HUES64 (cell line): ENCODE results near the gene SCN8A.

Source experiments
- H3K27ac ChIP-seq: 2 replicates; pipeline ENCODE4 v1.7.0; 2013; ENCODE audit warnings: low read depth, low read length, inconsistent platforms
- H3K27me3 ChIP-seq: 2 replicates; pipeline ENCODE4 v1.6.1; 2013; ENCODE audit warnings: mild to moderate bottlenecking, low read length; ENCODE audit not compliant: insufficient read depth
- H3K36me3 ChIP-seq: 2 replicates; pipeline ENCODE4 v1.6.1; 2013; ENCODE audit warnings: mild to moderate bottlenecking, low read length; ENCODE audit not compliant: insufficient read depth
- H3K4me1 ChIP-seq: 2 replicates; pipeline ENCODE4 v1.6.1; 2013; ENCODE audit warnings: mild to moderate bottlenecking, low read length, moderate library complexity; ENCODE audit not compliant: insufficient read depth
- H3K4me3 ChIP-seq: 2 replicates; pipeline ENCODE4 v1.5.1; 2013; ENCODE audit warnings: mild to moderate bottlenecking, low read length, moderate library complexity
- H3K9ac ChIP-seq: 2 replicates; pipeline ENCODE4 v1.6.1; 2013; ENCODE audit warnings: mild to moderate bottlenecking, low read depth, low read length
- H3K9me3 ChIP-seq: 2 replicates; pipeline ENCODE4 v1.6.1; 2013; ENCODE audit warnings: low read depth, low read length; ENCODE audit not compliant: insufficient read depth
- WGBS: fragments of 150-250, 120-280 bp; methylation state at CpG from one replicate; pipeline ENCODE4 v1.1.7; 2013; ENCODE audit warnings: missing lambda C conversion rate; 5-methylcytosine and 5-hydroxymethylcytosine counted together

SCN8A gene

DNA sequence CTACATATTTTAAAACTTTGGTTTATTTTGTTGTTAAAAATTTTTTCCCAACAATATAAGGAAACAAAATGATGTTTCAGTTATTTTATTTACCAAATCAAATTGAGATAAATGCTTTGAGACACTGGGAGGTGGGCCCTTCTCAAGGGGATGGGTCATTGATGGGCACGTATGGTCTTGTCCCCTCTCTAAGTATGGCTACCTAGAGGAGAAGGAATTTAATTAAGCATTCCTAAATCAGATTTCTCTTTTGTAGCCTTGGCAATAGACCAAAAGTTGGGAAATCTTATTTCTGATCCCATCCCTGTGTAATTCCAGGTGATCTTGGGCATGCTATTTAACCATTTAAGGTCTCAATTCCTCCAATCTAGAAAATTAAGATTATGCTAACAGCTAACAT, 79.0 kb downstream of the SCN8A start:
- 100% methylated on average over 1 of the region's 1 CpG for WGBS
- Histone ChIP-seq H3K9me3 (no peaks in the 10 kb centered on the region), H3K4me3 (no peak overlapping the region), H3K36me3 (no peaks in the 10 kb centered on the region), H3K4me1 (peaks cover 20% of the 10 kb centered on the region), H3K27me3 (no peaks in the 10 kb centered on the region), H3K27ac (no peak overlapping the region), H3K9ac (no peak overlapping the region)

DNA sequence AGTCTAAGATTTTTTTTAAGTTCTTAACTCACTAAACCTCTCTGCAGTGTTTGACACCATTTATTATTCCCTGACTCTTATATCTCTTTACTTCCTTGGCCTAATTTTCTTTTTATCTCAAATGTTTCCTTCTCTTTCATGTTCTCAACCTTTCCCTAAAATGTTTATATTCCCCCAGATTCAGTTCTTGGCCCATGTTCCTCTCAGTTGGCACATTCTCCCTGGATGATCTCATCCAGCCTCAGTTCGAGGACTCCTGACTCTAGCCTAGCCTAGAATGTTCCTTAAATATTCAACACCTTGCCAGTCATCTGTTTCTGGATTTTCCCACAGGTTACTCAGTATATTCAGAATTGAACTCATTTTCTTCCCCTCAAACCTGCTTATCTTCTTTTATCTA, 81.3 kb downstream of the SCN8A start:
- Histone ChIP-seq H3K9ac (no peak overlapping the region), H3K9me3 (no peaks in the 10 kb centered on the region), H3K4me1 (peaks cover 10% of the 10 kb centered on the region), H3K27me3 (no peaks in the 10 kb centered on the region), H3K27ac (no peak overlapping the region), H3K4me3 (no peak overlapping the region), H3K36me3 (no peaks in the 10 kb centered on the region)
- WGBS, result 87% methylated on average over 1 of the region's 1 CpG

DNA sequence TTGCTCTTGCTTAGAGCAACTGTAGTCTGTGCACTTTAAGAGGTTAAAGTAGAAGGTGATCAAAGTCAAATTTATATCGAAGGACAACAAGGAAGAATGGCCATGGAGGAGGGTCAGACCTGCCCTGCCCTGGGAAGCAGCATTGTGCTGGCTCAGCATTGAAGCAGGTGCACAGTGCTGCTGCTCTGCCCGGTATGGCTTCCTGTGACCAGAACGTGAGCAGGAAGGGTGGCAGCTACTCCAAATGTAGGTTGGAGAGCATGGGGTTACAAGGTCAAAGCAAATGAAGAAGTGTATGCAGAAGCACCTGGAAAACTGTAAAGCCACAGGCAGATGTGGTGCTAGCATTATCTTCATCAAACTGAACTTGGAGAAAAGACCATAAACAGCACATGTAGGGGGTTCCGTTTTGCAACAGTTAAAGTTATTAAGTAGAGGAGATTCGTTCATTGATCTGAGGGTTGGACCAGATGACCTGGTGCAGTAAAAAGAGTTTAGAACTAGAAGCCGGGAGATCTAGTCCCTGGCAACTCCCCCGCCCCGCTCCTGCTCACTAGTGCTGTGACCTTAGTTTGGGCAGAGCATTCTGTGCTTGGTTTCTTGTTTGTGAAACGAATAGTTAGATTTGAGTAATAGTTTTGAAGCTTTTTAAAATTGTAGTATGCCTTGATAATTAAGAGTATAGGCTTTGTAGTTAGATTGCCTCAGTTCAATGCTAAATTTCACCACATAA, 84.2 kb downstream of the SCN8A start:
- H3K36me3 ChIP-seq, result no peaks in the 10 kb centered on the region
- H3K9me3 ChIP-seq, result no peaks in the 10 kb centered on the region
- no peak overlapping the region for H3K4me3 ChIP-seq
- no peak overlapping the region for H3K27ac ChIP-seq
- peaks cover 8% of the 10 kb centered on the region for H3K4me1 ChIP-seq
- H3K9ac ChIP-seq, result no peak overlapping the region
- WGBS, result 87% methylated on average over 9 of the region's 9 CpGs
- H3K27me3 ChIP-seq, result no peaks in the 10 kb centered on the region

DNA sequence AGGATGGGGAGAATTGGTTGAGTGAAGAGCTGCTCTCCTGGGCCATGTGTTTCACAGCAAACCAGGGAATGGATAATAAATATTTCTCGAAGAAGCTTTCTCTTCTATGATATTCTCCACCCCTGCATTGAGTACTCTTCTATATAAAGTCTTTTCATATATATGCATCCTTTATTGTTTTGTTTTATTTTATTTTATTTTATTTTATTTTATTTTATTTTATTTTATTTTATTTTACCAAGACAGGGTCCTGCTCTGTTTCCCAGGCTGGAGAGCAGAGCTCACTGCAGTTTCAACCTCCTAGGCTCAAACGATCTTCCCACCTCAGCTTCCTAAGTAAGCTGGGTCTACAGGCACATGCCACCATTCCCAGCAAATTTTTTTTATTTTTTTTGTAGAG, 85.8 kb downstream of the SCN8A start:
- Histone ChIP-seq H3K27ac (no peak overlapping the region), H3K9ac (no peak overlapping the region), H3K36me3 (no peaks in the 10 kb centered on the region), H3K4me1 (peaks cover 8% of the 10 kb centered on the region), H3K9me3 (no peaks in the 10 kb centered on the region), H3K27me3 (no peaks in the 10 kb centered on the region), H3K4me3 (no peak overlapping the region)
- WGBS, result 76% methylated on average over 1 of the region's 2 CpGs

DNA sequence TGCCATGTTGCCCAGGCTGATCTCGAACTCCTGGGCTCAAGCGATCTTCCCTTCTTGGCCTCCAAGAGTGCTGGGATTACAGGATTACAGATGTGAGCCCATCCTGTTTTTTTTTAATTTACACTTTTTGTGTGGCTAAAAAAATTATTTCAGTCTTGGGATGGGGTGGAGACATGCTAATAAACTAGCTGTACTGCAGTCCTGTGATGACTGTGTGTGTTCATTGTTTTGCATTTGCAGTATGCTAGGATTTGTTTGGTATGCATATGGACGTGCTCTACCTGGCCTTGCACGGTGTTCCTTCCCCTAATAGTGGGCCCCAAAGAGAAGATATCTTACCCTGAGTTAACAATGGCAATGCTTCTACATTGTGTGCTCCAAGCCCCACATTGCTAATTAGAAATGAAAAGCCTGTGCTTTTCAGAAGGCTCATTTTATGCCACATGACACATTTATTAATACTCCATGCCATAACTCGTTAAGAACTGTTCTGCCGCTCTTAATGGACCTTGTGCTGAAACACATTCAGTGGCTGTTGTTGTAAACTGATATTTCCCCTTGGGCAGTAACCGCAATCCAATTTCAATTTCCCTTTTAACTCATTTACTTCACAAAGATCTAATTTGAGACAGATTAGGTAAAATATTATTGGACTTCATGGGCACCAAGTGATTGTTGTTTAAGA, 86.4 kb downstream of the SCN8A start:
- WGBS, result 84% methylated on average over 6 of the region's 7 CpGs
- no peaks in the 10 kb centered on the region for H3K27me3 ChIP-seq
- H3K27ac ChIP-seq, result no peak overlapping the region
- H3K4me1 ChIP-seq, result peaks cover 8% of the 10 kb centered on the region
- no peaks in the 10 kb centered on the region for H3K36me3 ChIP-seq
- no peak overlapping the region for H3K9ac ChIP-seq
- H3K4me3 ChIP-seq, result no peak overlapping the region
- H3K9me3 ChIP-seq, result no peaks in the 10 kb centered on the region

DNA sequence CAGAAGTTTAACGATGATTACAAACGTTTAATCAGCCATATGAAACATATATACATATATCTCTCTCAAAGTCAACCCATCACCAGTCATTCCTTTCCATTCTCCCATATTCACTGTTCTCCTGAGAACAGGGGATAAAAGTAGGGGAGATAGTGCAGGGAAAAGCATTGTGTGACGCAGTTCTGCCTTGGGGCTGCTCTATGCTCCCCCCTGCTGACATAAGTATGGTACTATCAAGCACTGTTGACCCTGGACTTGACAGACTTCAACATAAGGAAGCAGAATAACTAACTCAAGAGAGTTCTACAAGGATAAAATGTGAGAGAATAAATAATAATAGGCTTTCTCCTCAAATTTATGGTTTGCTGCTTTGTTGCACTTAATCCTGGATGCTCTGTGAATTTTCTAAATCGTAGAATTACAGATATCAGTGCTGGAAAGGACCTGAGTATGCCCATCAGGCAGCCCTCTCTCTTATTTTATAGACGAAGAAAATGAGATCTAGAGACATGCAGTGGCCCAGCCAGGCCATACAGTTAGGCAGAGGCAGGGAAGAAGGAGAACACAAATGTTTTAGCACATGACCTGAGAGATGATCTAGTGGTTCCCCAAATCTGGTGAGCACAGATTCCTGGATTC, 87.2 kb downstream of the SCN8A start:
- Histone ChIP-seq H3K27ac (no peak overlapping the region), H3K9me3 (no peaks in the 10 kb centered on the region), H3K36me3 (no peaks in the 10 kb centered on the region), H3K27me3 (no peaks in the 10 kb centered on the region), H3K4me1 (peaks cover 8% of the 10 kb centered on the region), H3K9ac (no peak overlapping the region), H3K4me3 (no peak overlapping the region)
- WGBS, result 61% methylated on average over 5 of the region's 5 CpGs

DNA sequence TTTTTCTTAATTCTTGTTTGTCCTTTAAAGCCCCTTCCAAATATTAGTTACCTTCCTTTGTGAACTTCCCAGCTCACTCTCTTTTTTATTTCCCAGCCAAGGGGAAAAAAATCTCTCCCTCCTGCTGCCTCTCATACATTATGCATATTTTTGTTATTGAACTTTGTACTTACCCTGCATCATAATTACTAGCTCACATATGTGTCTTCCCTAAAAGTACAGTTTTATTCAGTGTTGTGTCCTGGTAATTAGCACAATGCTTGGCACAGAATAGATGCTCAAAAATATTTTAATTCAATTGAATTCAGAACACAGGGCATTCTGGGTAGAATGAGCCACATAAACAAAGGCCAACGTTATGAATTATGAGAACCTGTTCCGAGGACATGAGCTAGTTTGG, 91.9 kb downstream of the SCN8A start:
- 89% methylated on average over 2 of the region's 2 CpGs for WGBS
- Histone ChIP-seq H3K36me3 (no peaks in the 10 kb centered on the region), H3K9me3 (no peaks in the 10 kb centered on the region), H3K4me1 (peaks cover 12% of the 10 kb centered on the region), H3K27ac (no peak overlapping the region), H3K9ac (no peak overlapping the region), H3K27me3 (no peaks in the 10 kb centered on the region), H3K4me3 (no peak overlapping the region)

DNA sequence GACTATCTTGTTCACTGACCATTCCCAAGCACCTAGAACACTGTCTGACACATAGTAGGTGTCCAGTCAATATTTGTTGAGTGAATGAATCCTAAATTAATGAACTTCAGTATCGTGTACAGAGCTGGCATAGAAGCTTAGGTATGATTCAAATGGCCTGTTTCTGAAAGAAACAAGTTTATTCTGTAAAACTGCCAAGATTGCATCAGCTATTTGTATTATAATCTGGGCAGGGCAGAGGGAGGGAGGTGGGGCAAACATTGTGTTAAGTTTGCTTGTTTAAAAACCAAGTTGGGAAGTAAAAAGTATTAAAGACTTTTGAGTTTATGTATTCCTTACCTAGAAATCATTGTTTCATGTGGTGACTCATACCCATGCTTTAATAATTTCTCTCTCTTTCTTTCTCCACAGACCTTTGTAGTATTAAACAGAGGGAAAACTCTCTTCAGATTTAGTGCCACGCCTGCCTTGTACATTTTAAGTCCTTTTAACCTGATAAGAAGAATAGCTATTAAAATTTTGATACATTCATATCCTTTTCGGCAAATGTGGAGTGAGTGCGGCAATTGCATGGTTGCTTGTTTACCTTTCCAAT, 92.8 kb downstream of the SCN8A start:
- 92% methylated on average over 4 of the region's 4 CpGs for WGBS
- H3K9ac ChIP-seq, result no peak overlapping the region

DNA sequence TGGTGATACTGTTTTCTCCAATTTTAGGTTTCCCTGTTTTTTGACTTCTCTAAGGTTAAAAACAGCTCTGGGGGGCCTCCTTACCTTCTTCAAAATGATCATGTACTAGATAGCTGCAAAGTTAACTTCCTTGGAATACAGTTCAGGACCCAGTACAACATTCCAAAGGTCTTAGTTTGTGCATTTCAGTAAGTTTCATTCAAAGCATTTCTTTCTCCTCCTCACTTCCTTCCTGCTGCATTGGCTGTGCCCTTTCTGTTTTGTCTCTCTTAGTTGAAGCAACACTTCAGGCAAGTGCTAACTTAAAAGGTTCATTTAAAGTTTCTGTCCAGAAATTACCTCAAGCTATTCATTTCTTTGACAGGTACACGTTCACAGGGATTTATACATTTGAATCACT, 95.7 kb downstream of the SCN8A start:
- Histone ChIP-seq H3K9ac (no peak overlapping the region), H3K9me3 (no peaks in the 10 kb centered on the region)

More for the DNA sequence above, 92.8 kb downstream of the SCN8A start:
- Histone ChIP-seq H3K27me3 (no peaks in the 10 kb centered on the region), H3K36me3 (no peaks in the 10 kb centered on the region), H3K4me3 (no peak overlapping the region), H3K27ac (no peak overlapping the region), H3K9me3 (no peaks in the 10 kb centered on the region), H3K4me1 (peaks cover 12% of the 10 kb centered on the region)

DNA sequence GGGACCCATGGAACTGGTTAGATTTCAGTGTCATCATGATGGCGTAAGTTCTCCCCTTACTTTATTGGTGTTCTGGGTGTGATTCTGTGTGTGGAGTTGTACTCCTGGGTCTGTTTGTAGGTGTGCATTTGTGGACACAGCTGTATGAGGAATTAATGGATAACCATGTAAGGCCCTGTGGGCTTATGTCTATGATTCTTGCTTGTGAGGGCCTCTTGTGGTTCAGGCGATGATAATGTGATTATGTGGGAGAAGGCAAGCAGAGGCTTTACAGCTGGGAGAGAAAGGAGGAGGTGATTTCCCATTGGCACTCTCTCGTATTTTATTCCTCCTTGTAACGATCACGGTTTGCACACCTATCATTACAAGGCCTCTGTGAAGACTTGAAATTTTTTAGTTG, 96.1 kb downstream of the SCN8A start:
- 93% methylated on average over 5 of the region's 5 CpGs for WGBS
- H3K9ac ChIP-seq, result no peak overlapping the region
- H3K4me1 ChIP-seq, result peaks cover 12% of the 10 kb centered on the region
- H3K4me3 ChIP-seq, result no peak overlapping the region
- H3K9me3 ChIP-seq, result no peaks in the 10 kb centered on the region
- no peaks in the 10 kb centered on the region for H3K27me3 ChIP-seq
- H3K36me3 ChIP-seq, result no peaks in the 10 kb centered on the region
- no peak overlapping the region for H3K27ac ChIP-seq

More for the DNA sequence above, 95.7 kb downstream of the SCN8A start:
- Histone ChIP-seq H3K27ac (no peak overlapping the region), H3K4me1 (peaks cover 12% of the 10 kb centered on the region), H3K27me3 (no peaks in the 10 kb centered on the region), H3K36me3 (no peaks in the 10 kb centered on the region), H3K4me3 (no peak overlapping the region)
- WGBS, result 89% methylated on average over 1 of the region's 1 CpG

DNA sequence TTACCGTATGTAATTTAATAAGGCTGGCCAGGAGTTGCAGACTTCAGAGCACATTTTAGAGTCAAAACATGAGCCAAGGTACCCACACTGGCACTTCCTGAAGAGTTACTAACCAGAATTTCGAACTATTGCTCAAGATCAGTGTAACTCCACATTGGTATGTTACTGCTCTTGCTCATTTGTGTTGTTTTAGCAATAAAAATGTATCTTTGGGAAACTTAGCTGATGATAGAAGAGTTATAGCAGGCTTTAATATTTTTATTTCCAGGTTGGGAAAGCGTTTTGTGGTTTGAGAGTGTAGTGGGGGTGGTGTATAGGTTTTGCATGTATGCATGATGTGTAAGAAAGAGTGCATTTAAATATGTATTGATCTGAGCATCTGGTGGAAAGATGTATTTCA, 96.6 kb downstream of the SCN8A start:
- Histone ChIP-seq H3K27me3 (no peaks in the 10 kb centered on the region), H3K9ac (no peak overlapping the region), H3K4me3 (no peak overlapping the region), H3K36me3 (no peaks in the 10 kb centered on the region), H3K4me1 (peaks cover 12% of the 10 kb centered on the region), H3K9me3 (no peaks in the 10 kb centered on the region), H3K27ac (no peak overlapping the region)
- 95% methylated on average over 3 of the region's 3 CpGs for WGBS
